ACC112 (cell line): Measurements from ENCODE around the gene PARD3B.

Experiments used
- H2AFZ ChIP-seq: fragments of 200-600 bp; sonication (generic); one replicate; pipeline ENCODE4 v1.6.0; 2017; ENCODE audit warnings: antibody characterized with exemption, low read length; ENCODE audit not compliant: unreplicated experiment
- H3K27ac ChIP-seq: fragments of 200-600 bp; sonication (generic); 2 replicates; pipeline ENCODE4 v1.5.1; 2014; ENCODE audit warnings: low read depth, mild to moderate bottlenecking, antibody characterized with exemption, low read length, moderate library complexity
- H3K27me3 ChIP-seq: fragments of 200-600 bp; sonication (generic); 2 replicates; pipeline ENCODE4 v1.6.1; 2014; ENCODE audit warnings: mild to moderate bottlenecking, antibody characterized with exemption, low read length, moderate library complexity, mixed read lengths; ENCODE audit not compliant: insufficient read depth
- H3K36me3 ChIP-seq: fragments of 200-600 bp; sonication (generic); 2 replicates; pipeline ENCODE4 v1.6.1; 2016; ENCODE audit warnings: mild to moderate bottlenecking, antibody characterized with exemption, low read length, moderate library complexity, mixed read lengths; ENCODE audit not compliant: insufficient read depth
- H3K4me1 ChIP-seq: fragments of 200-600 bp; sonication (generic); one replicate; pipeline ENCODE4 v1.6.1; 2016; ENCODE audit warnings: low read length, mixed read lengths; ENCODE audit not compliant: insufficient read depth, unreplicated experiment, control insufficient read depth
- H3K4me3 ChIP-seq: fragments of 200-600 bp; sonication (generic); 2 replicates; pipeline ENCODE4 v1.5.1; 2014; ENCODE audit warnings: mild to moderate bottlenecking, low read depth, low read length
- H3K79me2 ChIP-seq: fragments of 200-600 bp; sonication (generic); one replicate; pipeline ENCODE4 v1.6.0; 2016; ENCODE audit warnings: low read length; ENCODE audit not compliant: control insufficient read depth, unreplicated experiment, insufficient read depth

The PARD3B gene

DNA sequence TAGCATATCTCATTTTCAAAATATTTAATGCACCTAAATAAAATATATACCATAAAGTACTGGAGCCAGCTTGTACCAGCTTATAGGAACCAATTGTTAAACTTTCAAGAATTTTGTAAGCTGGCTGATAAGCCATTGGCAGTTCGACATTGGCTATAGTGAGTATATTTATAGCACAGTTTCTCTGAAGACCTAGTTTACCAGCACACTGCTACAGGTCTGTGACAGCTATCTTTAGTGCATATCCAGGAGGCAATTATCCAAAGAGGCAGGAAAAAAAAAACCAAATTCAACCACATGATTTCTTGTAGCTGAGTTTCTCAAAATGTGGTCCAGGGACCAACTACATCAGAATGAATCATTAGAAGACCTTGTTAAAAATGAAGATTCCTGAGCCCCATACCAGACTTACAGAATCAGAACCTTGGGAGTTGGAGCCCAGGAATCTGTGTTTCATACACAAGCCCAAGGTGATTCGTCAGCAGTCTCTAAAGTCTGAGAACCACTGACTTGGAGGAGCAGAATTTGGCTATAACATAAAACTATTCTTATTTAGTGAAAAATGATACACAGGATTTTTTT, 858.1 kb downstream of the PARD3B start:
- Histone ChIP-seq H3K36me3 (no peaks in the 10 kb centered on the region), H3K27me3 (no peaks in the 10 kb centered on the region), H2AFZ (no peak overlapping the region), H3K4me1 (peaks cover 27% of the 10 kb centered on the region), H3K27ac (no peak overlapping the region), H3K4me3 (no peak overlapping the region), H3K79me2 (no peaks in the 10 kb centered on the region)

DNA sequence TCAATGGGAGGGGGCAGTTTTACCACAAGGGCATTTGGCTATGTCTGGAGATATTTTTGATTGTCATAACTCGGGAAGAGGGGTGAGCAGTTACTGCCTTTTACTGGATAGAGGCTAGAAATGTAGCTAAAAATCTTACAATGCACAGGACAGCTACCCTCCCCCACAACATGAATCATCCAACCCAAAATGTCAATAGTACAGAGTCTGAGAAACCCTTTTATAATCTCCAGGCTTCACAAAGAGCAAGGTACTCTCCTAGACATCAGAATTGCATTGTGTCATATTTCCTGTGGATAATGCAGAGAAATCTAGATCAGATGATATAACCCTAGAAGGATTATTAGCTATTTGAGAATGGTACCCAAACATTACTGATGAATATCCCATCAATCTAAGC, 859.9 kb downstream of the PARD3B start:
- Histone ChIP-seq H2AFZ (no peak overlapping the region), H3K36me3 (no peaks in the 10 kb centered on the region), H3K4me1 (peaks cover 33% of the 10 kb centered on the region), H3K79me2 (no peaks in the 10 kb centered on the region), H3K27ac (peak overlapping the region; percentile 64), H3K27me3 (no peaks in the 10 kb centered on the region), H3K4me3 (peak overlapping the region; percentile 18; the same call in 1 of the 2 replicates)

- H3K27me3 ChIP-seq: no peaks in the 10 kb centered on the region
- no peaks in the 10 kb centered on the region for H3K36me3 ChIP-seq
- H3K4me1 ChIP-seq: peaks cover 33% of the 10 kb centered on the region
- H3K27ac ChIP-seq: peak overlapping the region; percentile 64
- H3K79me2 ChIP-seq: no peaks in the 10 kb centered on the region
- peak overlapping the region; percentile 18 for H3K4me3 ChIP-seq
- no peak overlapping the region for H2AFZ ChIP-seq
Observed at GRCh38 chr2:205405752-205406151, 860.5 kb downstream of the PARD3B start.

DNA sequence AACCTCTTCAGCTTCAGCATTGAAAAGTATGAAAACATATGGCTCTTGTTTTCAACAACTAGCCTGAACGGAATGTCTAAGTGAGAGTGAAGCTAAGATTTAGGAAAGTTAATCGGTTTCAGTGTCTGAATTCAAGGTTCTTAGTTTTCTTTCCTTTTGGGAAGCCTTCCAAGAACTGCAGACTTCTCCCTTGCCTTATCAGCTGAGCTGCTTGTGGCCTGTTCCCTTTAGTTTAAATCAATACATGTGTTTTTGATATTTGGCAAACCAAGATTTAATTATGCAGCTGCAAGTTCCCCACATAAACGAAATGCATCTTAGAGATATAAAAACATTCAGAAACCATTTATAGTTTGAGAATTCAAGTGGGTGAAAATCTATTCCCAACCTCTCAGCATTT, 862.7 kb downstream of the PARD3B start:
- Histone ChIP-seq H3K27me3 (no peaks in the 10 kb centered on the region), H3K4me1 (peaks cover 33% of the 10 kb centered on the region), H3K79me2 (no peaks in the 10 kb centered on the region), H3K4me3 (no peak overlapping the region), H2AFZ (peak overlapping the region; percentile 47), H3K27ac (no peak overlapping the region), H3K36me3 (no peaks in the 10 kb centered on the region)

GRCh38 chr2:205408696-205409095, 863.4 kb downstream of the PARD3B start:
- Histone ChIP-seq H3K4me3 (no peak overlapping the region), H3K27me3 (no peaks in the 10 kb centered on the region), H3K27ac (no peak overlapping the region), H3K36me3 (no peaks in the 10 kb centered on the region), H3K4me1 (peaks cover 33% of the 10 kb centered on the region), H3K79me2 (no peaks in the 10 kb centered on the region), H2AFZ (no peak overlapping the region)

DNA sequence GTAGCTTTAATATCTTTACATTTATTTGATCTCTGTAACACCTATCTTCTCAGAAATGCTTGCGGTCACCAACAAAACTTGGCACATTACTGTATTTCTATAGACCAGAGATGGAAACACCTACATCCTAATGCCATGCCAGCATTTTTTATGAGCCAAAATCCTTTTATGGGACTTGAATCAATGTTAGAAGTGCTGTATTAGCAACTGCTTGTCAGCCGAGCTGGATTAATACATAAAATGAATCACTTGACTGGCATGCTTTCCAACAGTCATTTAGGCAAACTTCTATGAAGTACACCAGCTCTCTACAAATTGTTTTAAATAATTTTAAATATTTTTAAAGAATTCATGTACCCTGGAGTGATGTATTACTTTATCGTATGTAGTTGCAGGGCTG, 864.1 kb downstream of the PARD3B start:
- Histone ChIP-seq H3K27me3 (no peaks in the 10 kb centered on the region), H3K79me2 (no peaks in the 10 kb centered on the region), H3K4me1 (peaks cover 33% of the 10 kb centered on the region), H3K4me3 (no peak overlapping the region), H2AFZ (no peak overlapping the region), H3K27ac (no peak overlapping the region), H3K36me3 (no peaks in the 10 kb centered on the region)

- no peaks in the 10 kb centered on the region for H3K27me3 ChIP-seq
Observed at GRCh38 chr2:205411558-205411957, 866.3 kb downstream of the PARD3B start.

GRCh38 chr2:205424326-205424725, 879.1 kb downstream of the PARD3B start:
- Histone ChIP-seq H2AFZ (no peak overlapping the region), H3K4me3 (no peak overlapping the region), H3K4me1 (peaks cover 8% of the 10 kb centered on the region), H3K27me3 (no peaks in the 10 kb centered on the region), H3K79me2 (no peaks in the 10 kb centered on the region), H3K36me3 (no peaks in the 10 kb centered on the region), H3K27ac (no peak overlapping the region)

More at GRCh38 chr2:205411558-205411957, 866.3 kb downstream of the PARD3B start:
- Histone ChIP-seq H2AFZ (no peak overlapping the region), H3K36me3 (no peaks in the 10 kb centered on the region), H3K4me1 (peaks cover 18% of the 10 kb centered on the region), H3K27ac (no peak overlapping the region), H3K4me3 (no peak overlapping the region), H3K79me2 (no peaks in the 10 kb centered on the region)

GRCh38 chr2:205425102-205425501, 879.8 kb downstream of the PARD3B start:
- peaks cover 8% of the 10 kb centered on the region for H3K4me1 ChIP-seq
- no peaks in the 10 kb centered on the region for H3K79me2 ChIP-seq
- H2AFZ ChIP-seq: no peak overlapping the region
- H3K36me3 ChIP-seq: no peaks in the 10 kb centered on the region
- no peaks in the 10 kb centered on the region for H3K27me3 ChIP-seq
- no peak overlapping the region for H3K4me3 ChIP-seq
- H3K27ac ChIP-seq: no peak overlapping the region

DNA sequence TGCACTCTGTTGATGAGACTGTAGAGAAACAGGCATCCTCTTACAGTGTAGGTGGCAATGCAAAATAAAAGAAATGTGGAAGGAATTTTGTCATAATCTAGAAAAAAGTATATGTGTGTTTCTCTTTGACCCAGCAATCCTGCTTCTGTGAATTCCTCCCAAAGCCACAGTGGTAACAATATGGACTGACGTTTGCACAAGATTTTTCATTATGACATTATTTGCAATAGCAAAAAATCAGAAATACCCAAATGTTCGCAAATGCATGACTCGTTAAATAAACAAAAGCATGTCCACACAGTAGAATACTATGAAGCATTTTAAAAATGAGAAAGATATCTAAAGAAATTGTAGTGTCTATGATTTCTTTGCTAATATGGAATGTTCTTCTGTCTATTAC, 881.8 kb downstream of the PARD3B start:
- Histone ChIP-seq H3K36me3 (no peaks in the 10 kb centered on the region), H3K4me3 (no peak overlapping the region), H3K4me1 (peaks cover 8% of the 10 kb centered on the region), H3K27ac (peak overlapping the region; percentile 34; the same call in 1 of the 2 replicates), H3K27me3 (no peaks in the 10 kb centered on the region), H3K79me2 (no peaks in the 10 kb centered on the region), H2AFZ (no peak overlapping the region)

- Histone ChIP-seq H3K27ac (no peak overlapping the region), H3K36me3 (no peaks in the 10 kb centered on the region), H3K4me1 (peaks cover 8% of the 10 kb centered on the region), H2AFZ (no peak overlapping the region), H3K27me3 (no peaks in the 10 kb centered on the region), H3K4me3 (no peak overlapping the region), H3K79me2 (no peaks in the 10 kb centered on the region)
Observed at GRCh38 chr2:205428811-205429210, 883.5 kb downstream of the PARD3B start.
